Lung (tissue), 12 donors: Measurements from ENCODE around the gene MYO19. TPM values are rescaled to one million over a fixed set of nuclear protein-coding genes. Genes with fewer than 3 reads are reported as not detected.
A peak's percentile ranks its signal among the peaks of the same experiment; 100 is the strongest.

Experiments used
- ATAC-seq: fragments of 200-7000 bp; cut with Tn5 transposase; one replicate; pipeline ENCODE4 v1.9.1; 2020; ENCODE audit warnings: moderate number of reproducible peaks; ENCODE audit not compliant: insufficient read depth, low FRiP score
- DNase-seq, 3 donors: peaks; one replicate each; pipeline ENCODE4 v3.0.0-alpha.2; 2013 to 2017
- H3K27ac ChIP-seq, 2 donors: one replicate each; pipeline ENCODE4 v1.5.1; 2013; ENCODE audit warnings: mild to moderate bottlenecking in 2 of 2, moderate library complexity in 2 of 2, control low read depth in 1 of 2, inconsistent platforms in 1 of 2, low read depth in 1 of 2, low read length in 1 of 2
- H3K27me3 ChIP-seq, 3 donors: one replicate each; pipeline ENCODE4 v1.5.1; 2013; ENCODE audit warnings: low read length in 2 of 3; ENCODE audit not compliant: control insufficient read depth in 3 of 3, insufficient read depth in 3 of 3
- H3K36me3 ChIP-seq, 4 donors: one replicate each; pipeline ENCODE4 v1.5.1; 2013; ENCODE audit warnings: low read length in 4 of 4, mild to moderate bottlenecking in 1 of 4, moderate library complexity in 1 of 4; ENCODE audit not compliant: control insufficient read depth in 4 of 4, insufficient read depth in 4 of 4
- H3K4me1 ChIP-seq, 5 donors: one replicate each; pipeline ENCODE4 v1.5.1; 2013; ENCODE audit warnings: low read length in 5 of 5, mild to moderate bottlenecking in 2 of 5, moderate library complexity in 1 of 5; ENCODE audit not compliant: control insufficient read depth in 5 of 5, insufficient read depth in 5 of 5
- H3K4me3 ChIP-seq: one replicate; pipeline ENCODE4 v1.5.1; 2013; ENCODE audit warnings: mild to moderate bottlenecking, control low read depth, moderate library complexity
- H3K9ac ChIP-seq, 2 donors: one replicate each; pipeline ENCODE4 v1.5.1; 2013; ENCODE audit warnings: low read length in 2 of 2, control low read depth in 1 of 2; ENCODE audit not compliant: insufficient read depth in 1 of 2
- H3K9me3 ChIP-seq, 4 donors: one replicate each; pipeline ENCODE4 v1.5.1; 2013; ENCODE audit warnings: low read length in 3 of 4, mild to moderate bottlenecking in 1 of 4, moderate library complexity in 1 of 4; ENCODE audit not compliant: control insufficient read depth in 4 of 4, insufficient read depth in 3 of 4
- CTCF ChIP-seq: IDR thresholded peaks from 2 replicates; pipeline ENCODE4 v1.5.1; 2012; ENCODE audit warnings: mild to moderate bottlenecking; ENCODE audit errors: control extremely low read depth, extremely low read depth
- WGBS, 2 donors: extraction: QIAGEN DNeasy Blood & Tissue Kit; methylation state at CpG; one replicate each; pipeline ENCODE4 v1.1.7; 2013; 5-methylcytosine and 5-hydroxymethylcytosine counted together
- polyA plus RNA-seq, 2 donors: library from polyadenylated mRNA; stranded (reverse); fragments of 200-250 nt; gene quantifications; one replicate each; pipeline ENCODE4 v1.2.1, GENCODE V29; 2013
- total RNA-seq, 2 donors: library from RNA; depleted of rRNA in 1 of 2; stranded (reverse); fragments of >200 nt in 1 of 2; gene quantifications; one replicate each; pipeline ENCODE4 v1.2.1, GENCODE V29; 2014 to 2021
- donor health status: control.
- donor health status: control.
- donor health status: Bipolar disorder and iron deficiency.
- donor health status: healthy.
- donor health status: DM: yes; HTN: yes; CAD: no.

MYO19 gene
- total and polyA plus RNA-seq, 4 donors = 26.5 to 66.6 (median 35.0) TPM

GRCh38 chr17:36550491-36551417 is 16.1 kb upstream of the MYO19 start:
- Histone ChIP-seq H3K27ac (no peak overlapping the region), H3K9ac (no peak overlapping the region), H3K36me3 (peaks cover 3 to 6% (median 3%) of the 10 kb centered on the region in 4 donors), H3K4me3 (no peak overlapping the region), H3K9me3 (no peaks in the 10 kb centered on the region), H3K4me1 (peaks cover 0 to 21% (median 10%) of the 10 kb centered on the region in 5 donors), H3K27me3 (no peaks in the 10 kb centered on the region)
- no peak for TF ChIP-seq CTCF
- 73 to 77% methylated on average over 8 of the region's 8 CpGs for WGBS, 2 donors
- DNase-seq (no peak), ATAC-seq (no peak)

GRCh38 chr17:36547776-36548175 is 13.1 kb upstream of the MYO19 start:
- Histone ChIP-seq H3K4me3 (no peak overlapping the region), H3K27me3 (no peaks in the 10 kb centered on the region), H3K36me3 (peaks cover 0 to 4% (median 0%) of the 10 kb centered on the region in 4 donors), H3K9ac (no peak overlapping the region), H3K4me1 (peaks cover 0 to 30% (median 4%) of the 10 kb centered on the region in 5 donors), H3K27ac (no peak overlapping the region), H3K9me3 (no peaks in the 10 kb centered on the region)
- ATAC-seq (no peak), DNase-seq (no peak)
- no peak for TF ChIP-seq CTCF

- H3K27ac ChIP-seq = peak overlapping the region in 1 of 2 donors; percentile 71
- DNase-seq (peak in 1 of 3 donors; percentile 16), ATAC-seq (no peak)
- H3K9ac ChIP-seq = peak overlapping the region; percentile 90 to 98
- peaks cover 0 to 4% (median under 1%) of the 10 kb centered on the region in 4 donors for H3K36me3 ChIP-seq
- H3K4me3 ChIP-seq = no peak overlapping the region
- TF ChIP-seq CTCF = no peak
- H3K9me3 ChIP-seq = no peaks in the 10 kb centered on the region
- no peaks in the 10 kb centered on the region for H3K27me3 ChIP-seq
- WGBS, 2 donors = 6% methylated on average over 7 of the region's 7 CpGs
- H3K4me1 ChIP-seq = peaks cover 0 to 30% (median 3%) of the 10 kb centered on the region in 5 donors
Measured at GRCh38 chr17:36546418-36547093, 11.9 kb upstream of the MYO19 start.
